ENCODE results near the gene BCAR3.

GRCh38 chr1:93554883-93555872, 126.5 kb downstream of the BCAR3 start:
- TF ChIP-seq CTCF (IDR thresholded peaks at IDR 0.05) (no peak), POLR2A (IDR thresholded peaks at IDR 0.05) (no peak)

Data from Peyer's patch (tissue), 4 donors.